Measurements from ENCODE around the gene FNDC5.

DNA sequence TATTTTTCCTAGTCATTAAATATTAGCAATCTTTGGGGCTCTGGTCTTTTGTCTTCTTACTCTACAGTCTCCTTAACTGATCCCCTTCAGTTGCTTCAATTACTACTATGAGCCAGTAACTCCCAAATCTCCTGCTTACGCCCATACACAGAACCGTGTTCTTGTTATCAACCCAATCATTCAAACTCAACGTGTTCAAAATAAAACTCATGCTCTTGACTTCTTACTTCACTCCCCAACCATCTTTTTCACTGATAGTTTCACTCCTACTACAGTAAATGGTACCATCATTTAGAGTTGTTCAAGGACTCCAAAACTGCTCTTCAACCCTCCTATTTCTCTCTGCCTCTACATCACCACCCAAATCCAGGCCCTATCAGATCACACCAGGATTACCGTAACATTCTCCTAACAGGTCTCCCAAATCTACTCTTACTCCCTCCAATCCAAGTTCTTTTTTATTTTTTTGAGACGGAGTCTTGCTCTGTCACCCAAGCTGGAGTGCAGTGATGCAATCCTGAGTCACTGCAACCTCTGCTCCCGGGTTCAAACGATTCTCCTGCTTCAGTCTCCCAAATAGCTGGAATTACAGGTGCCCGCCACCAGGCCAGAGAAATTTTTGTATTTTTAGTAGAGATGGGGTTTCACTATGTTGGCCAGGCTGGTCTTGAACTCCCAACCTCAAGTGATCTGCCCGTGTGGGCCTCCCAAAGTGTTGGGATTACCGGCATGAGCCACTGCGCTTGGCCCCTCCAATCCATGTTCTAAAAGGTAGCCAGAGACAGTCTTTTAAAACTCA lies 56.6 kb downstream of the FNDC5 start:
- TF ChIP-seq REST (IDR thresholded peaks at IDR 0.05; ENCODE audit: insufficient read depth in 1 of 2, low read depth in 2 of 2, low read length in 1 of 2) = no peak
- no peak for TF ChIP-seq CTCF (IDR thresholded peaks at IDR 0.05)
- no peak for TF ChIP-seq TCF7L2 (IDR thresholded peaks at IDR 0.05; ENCODE audit: low read depth, low read length)
- no peak for TF ChIP-seq POLR2AphosphoS5 (IDR thresholded peaks at IDR 0.05; ENCODE audit: low read depth, low read length)
- no peak for TF ChIP-seq SIN3A (IDR thresholded peaks at IDR 0.05; ENCODE audit: borderline replicate concordance, insufficient read depth, low read depth, low read length)

All from Panc1 (cell line).